Activated T-cell treated with anti-CD3 and anti-CD28 coated beads, Interleukin-2, amount 50 U/mL, for 1 hour (primary cell): ENCODE results near the gene CEMIP.

Experiments used
- DNase-seq: peaks from one replicate; pipeline ENCODE4 v3.0.0-alpha.2; 2020

CEMIP gene

DNA sequence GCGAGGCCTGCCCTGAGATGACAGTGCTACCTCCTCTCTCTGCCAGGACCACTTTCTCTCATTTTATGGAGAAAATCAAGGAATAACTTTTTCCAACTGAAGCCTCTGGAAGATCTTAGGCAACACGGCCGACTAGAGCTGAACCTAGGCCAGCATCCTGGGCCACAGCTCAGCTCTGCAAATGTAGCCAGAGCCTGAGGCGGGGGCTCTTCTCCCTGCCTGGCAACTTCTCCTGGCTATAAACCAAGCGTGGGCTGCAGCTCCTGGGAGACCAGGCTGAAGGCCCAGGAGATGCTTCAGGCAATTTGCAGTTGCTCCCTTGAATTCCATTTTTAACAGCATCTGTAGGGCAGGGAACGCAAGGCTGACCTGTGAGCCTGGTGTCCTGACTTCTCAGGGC is 74.9 kb downstream of the CEMIP start:
- no peak for DNase-seq

DNA sequence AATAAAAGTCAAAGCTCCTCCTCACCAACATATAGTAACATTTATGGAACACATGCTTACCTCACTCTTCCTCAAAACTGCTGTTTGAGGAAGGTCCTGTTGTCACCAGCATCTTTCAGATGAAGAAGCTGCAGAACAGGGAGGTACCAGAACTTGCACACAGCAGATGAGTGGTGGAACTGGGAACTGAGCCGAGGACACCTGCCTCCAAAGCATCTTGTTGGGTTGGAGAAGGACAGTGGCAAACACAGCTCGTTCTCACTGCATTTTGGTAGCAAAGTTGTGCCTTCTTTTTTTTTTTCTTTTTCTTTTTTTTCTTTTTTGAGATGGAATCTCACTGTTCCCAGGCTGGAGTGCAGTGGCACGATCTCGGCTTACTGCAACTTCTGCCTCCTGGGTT is 76.0 kb downstream of the CEMIP start:
- DNase-seq: no peak

DNA sequence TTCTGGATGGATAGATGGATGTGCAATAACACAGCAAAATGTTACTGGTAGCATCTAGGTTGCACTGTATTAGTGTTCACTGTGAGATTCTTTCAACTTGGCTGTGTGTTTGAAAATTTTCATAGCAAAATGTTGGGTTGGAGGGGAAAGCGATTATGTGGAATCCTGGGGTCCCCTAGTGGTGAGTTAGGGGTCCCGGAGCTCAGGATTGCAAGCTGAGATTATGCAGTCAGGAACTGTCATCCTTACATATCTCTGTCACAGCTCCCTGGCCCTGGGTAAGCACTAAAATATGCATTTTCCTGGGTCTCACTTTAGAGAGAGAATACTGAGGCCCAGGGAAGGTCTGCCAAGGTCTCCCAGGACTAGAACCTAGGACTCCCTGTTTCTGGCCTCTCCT is 77.2 kb downstream of the CEMIP start:
- no peak for DNase-seq

DNA sequence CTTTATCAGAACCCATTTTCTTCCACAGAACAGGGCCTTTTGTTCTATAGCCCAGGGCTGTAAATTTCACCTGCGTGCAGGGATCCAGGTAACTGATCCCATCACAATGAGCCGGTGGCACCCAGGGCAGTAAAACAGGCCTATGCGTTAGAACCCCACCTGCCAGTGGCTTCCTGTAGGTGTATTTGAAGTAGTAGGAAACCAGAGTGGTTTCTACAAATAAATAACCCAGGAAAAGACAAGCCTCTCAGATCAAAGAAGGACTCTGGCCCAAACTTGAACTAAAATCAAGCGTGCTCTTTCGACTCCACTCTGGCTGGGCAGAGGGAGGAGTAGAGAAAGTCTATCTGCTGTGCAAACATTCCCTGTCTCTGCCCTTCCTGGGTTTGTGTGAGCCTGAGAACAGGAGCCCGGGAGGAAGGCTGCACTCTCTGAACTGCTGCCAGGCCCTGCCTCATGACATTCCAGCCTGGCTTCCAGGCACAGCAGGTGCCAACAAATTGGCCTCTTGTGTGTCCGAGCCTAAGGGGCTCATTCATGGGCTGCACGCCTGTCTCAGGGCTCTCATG is 77.7 kb downstream of the CEMIP start:
- no peak for DNase-seq

DNA sequence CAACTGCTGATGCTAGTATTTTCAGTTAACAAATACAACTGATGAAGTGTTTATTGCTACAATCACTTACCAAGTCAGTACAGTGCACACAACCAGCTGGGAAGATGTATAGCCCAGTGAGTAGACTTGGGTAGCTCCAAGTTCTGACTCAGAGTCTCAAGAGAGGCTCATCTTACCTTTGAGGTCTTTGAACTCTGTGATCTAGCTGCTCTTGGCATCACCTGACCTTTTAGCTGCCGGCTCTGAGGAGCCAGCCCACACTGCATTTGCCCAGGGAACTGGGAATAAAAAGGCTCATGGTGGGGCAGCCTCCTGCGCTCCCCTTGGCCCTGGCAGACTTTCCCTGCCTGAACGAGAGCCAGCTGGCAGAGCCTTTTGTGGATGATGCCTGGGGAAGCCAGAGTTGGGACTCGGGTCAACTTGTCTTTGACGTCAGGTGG is 82.6 kb downstream of the CEMIP start:
- DNase-seq: no peak

DNA sequence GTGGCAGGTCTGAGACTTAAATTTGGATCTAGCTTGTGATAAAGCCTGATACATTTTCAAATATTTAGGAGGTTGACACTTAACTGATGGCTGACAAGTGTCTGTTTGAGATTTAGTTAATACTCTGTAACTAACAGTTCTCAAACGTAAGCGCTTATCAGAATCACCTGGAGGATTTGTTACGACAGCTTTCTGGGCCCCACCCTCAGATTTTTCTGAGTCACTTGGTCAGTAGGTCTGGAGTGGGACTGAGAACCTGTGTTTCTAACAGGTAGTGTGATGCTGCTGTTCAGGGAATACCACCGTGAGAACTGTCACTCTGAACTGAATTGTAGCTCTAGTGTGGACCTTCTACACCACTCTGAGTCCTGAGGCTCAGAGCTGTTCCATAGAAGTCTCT is 85.5 kb downstream of the CEMIP start:
- no peak for DNase-seq

DNA sequence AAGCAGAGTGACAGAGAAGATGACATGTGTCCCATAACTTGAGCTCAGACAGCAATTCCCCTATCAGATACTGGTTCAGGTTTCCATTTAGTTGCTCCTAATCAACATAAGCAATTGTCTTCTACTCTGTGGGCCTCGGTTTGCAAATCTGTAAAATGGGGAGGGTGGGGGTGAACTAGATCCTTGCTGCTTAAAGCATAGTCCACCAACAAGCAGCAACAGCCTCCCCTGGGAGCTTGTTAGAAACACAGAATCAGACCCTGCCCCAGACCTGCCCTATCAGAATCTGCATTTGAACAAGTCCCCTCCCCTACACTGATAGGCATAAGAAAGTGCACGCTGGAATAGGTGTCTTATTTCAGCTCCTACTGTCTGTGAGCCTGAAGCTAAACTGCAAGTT is 87.8 kb downstream of the CEMIP start:
- no peak for DNase-seq

DNA sequence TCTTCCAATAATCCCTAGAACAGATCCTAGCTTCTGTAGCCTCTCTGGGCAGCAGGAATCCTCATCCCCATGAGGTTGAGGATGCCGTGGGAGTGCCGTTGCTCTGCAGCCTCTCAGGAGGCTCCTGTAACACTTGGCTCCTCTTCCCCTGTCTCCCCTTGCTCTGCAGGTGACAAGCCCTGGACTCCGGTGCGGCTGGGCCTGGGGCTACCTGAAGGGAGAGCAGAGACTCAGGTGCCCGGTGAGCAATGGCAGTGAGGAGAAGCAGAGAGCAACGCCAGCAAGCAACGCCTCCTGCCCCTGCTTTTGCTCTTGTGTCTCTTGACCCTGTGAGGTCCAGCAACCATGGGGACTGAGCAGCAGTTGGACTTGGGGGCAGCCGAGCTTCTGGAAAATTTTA is 91.2 kb downstream of the CEMIP start:
- no peak for DNase-seq

DNA sequence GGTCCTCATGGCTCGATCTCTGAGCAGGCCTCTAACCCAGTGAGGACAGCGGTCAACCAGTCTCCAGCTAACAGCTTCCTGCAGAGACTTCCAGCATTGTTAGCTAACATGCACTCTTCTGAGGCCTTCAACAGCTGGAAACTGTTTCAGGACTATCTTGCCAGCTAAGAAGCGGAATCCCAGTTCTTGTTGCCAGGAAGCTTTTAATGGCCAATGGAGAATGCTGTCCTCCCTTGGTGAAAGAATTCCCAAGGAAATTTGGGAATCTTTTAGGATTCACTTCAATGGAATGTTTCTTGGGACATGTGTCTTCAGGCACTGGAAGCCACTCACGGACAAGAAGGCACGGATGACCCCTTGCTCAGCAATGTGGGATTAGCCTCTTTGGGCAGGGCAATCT is 91.7 kb downstream of the CEMIP start:
- DNase-seq: no peak

DNA sequence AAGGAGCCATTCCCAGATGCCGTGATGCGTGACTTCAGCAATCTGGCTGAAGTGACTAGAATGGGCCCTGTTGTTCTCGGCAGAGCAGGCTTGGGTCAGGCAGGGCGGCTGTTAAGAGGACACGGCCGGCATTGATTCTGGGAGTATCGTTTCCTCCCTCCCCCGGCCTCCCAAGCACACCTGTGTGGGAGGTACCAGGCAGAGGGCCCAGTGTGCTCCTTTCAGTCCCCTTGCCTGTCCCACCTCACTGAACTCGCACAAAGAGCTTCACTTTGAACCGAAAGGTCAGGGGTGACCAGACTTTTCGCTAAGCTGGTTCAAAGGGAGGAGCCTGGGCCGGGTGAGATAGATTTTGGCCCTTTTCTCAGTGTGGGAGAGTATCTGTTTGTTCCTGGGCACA is 92.7 kb downstream of the CEMIP start:
- no peak for DNase-seq

DNA sequence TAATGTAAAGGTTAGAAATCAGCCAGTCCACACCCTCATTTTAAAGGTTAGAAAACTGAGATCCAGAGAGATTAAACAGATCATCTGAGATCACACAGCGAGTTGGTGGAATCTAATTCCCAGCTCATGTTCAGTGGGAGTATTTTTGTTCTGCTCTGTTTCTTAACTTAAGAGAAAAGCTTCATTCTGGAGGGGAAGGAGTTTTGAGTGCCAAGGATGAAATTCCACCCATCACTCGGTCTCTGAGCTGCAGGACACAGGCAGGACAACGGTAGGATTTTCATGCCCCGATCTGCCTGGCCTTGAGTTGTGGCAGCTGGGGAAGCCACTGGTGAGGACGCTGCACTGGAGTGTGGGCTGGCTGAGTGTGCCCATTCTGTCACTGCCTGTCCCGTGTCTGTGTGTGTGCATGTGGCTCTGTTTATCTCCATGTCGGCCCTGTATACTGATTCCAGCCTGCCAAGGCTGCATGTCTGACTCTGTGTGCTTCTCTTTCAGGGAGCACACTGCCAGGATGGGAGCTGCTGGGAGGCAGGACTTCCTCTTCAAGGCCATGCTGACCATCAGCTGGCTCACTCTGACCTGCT is 94.3 kb downstream of the CEMIP start:
- DNase-seq: no peak

DNA sequence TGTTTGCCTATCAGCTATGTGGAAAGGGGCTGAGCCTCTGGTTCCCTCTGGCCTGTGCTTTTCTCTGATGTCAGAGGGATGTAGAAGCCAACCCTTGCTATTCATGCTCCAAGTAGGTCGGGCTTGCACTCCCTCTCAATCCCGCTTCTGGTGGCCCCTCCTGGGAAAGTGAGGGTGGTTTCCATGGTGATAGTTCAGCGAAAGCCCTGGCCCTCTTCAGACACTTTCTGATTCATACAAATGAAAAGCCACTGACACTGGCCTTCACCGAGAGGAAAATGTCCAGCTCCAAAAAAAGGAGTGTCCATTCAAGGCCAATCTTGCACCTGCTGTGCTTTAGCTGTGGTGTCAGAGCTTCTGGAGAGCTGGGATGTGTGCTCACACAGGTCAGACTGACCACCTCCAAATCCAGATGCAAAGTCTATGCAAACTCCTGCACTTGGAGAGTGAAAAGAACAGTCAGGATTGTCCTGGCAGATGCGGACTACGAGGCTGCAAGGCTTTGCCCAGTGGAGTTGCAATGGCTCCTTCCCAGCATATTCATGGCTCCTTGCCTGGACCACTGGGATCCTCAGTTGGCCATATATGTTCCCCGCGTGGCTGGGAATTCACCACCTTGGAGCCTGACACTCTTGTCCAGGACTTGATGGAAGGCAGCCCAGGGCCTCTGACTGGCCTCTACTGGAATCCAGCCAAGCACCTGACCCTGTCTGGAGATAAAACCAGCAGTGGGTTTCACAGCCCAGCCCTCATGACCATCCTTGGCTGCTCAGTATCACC is 96.6 kb downstream of the CEMIP start:
- no peak for DNase-seq

DNA sequence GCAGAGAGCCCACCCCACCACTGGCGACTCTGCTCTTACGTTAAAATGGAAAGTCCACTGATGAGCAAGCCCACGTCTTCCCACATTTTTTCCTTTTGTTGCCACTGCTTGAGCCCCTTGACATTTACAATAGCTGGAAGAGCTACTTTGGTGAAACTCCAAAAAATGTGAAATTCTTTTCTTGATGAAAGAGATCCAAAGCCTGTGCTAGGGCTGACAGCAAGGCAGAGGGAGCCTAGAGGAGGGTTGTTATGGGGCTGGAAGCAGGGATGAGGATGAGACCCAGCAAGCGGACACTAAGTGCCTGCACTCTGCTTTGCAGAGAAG is 97.1 kb downstream of the CEMIP start:
- no peak for DNase-seq

DNA sequence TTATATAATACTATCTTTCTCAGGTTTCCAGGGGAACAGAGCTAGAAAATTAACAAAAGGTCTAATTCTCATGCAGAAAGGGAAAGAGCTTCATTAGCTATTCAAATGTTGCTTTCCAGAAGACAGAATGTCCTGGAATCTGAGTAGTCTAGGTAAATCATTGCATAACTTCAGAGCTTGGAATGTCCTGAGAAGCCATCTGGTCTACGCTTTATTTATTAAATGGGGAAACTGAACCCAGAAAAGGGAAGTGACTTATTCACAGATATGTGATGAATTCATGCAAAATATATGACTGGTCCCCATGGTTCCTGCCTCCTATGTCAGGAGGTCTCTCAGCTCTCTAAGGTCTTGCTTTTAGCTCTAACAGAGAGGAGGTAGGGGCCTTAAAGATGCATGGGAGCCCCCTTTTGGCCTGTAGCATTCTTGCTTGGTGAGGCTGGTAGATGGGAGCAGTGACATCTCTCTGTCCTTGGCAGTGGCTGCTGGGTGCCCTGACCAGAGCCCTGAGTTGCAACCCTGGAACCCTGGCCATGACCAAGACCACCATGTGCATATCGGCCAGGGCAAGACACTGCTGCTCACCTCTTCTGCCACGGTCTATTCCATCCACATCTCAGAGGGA is 99.2 kb downstream of the CEMIP start:
- DNase-seq: no peak

DNA sequence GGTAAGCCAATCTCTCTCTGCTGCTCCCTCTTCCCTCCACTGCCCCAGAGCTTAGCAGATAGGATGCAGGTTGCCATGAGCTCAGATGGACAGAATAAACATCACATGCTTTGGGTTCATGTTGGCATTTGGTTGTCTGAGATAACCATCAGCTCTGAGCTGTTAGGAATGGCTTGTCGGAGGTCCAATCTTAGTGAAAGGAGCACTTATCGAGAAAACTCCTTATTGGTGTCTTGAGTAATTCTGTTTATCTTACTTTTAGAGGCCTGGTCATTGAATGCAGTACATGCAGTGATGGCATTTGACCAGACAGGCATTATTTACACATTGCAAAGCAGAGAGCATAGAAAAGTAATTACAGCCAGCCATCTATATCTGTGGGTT is 99.7 kb downstream of the CEMIP start:
- no peak for DNase-seq

DNA sequence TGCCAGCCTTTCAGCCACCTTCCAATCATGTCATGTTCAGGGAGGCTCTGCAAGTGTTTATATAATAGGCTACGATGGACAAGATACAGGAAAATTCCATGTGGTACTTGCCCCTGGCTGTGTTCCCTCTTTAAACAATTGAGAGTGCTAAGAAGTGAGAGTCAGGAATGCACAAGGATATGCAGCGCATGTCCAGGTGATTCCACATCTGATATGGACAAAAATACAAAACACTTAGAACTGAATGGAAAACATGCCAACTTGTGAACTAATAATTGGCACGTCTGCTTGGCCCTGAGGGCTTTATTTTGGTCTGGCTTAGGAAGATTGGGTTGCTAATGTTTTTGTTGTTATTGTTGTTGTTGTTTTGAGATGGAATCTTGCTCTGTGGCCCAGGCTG is 100.9 kb downstream of the CEMIP start:
- DNase-seq: no peak

DNA sequence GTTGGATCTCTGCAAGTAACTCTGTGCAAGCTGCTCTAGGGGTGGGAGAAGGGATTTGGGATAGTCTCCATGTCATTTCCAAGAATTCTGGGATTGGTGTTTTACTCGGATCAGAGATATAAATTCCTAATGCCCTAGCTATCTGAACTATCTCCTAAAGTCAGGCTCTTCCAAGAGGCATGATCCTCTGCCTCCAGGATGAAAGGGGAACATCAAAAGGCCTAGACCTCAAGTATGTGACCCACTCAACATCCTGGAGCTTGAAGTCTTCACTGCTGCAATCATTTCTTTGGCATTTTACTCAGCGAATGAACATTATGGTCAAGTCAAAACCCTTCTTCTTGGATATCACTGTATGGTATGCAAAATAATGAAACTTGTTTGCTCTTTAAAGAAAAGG is 104.5 kb downstream of the CEMIP start:
- no peak for DNase-seq

DNA sequence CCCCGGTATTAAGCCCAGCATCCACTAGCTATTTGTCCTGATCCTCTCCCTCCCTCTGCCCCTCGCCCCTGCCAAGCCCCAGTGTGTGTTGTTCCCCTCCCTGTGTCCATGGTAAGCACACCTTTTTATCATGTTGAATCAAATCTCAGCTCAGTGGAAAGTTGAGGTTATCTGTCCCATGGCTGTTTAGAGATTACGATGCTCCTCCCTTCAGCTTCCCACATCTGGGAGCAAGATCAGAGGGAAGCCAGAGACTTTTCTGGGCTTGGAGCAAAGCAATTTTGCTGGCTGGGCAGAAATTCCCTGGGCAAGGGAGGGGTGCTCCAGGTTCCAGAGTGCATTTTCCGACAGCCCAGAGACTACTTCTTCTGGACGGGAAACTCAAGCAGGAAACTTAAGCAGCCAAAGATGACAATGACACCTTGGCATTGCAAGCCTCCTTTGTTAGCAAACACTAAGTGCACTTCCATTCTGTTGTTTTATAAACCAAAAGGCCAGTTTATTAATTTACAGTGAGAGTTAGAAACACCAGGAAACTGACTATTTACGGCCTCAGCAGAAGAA is 105.9 kb downstream of the CEMIP start:
- no peak for DNase-seq

DNA sequence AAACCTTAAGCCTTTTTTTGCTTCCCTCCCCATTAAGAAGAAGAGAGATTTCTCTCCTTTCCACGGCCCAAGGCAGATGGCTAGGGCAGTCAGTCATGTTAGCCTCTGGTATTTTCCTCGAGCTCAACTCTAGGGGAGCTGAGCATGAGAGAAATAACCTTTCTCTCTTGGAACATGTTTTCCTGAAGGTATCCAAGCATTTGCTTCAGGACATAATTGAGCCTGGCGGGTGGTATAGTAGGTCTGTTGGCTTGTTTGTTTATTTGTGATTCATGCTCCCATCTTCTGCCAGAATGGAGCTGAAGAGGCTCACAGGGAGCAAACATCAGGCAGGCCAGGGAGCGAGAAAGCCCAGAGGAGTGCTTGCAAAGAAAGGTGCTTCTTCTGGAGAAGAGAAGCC is 108.0 kb downstream of the CEMIP start:
- no peak for DNase-seq

DNA sequence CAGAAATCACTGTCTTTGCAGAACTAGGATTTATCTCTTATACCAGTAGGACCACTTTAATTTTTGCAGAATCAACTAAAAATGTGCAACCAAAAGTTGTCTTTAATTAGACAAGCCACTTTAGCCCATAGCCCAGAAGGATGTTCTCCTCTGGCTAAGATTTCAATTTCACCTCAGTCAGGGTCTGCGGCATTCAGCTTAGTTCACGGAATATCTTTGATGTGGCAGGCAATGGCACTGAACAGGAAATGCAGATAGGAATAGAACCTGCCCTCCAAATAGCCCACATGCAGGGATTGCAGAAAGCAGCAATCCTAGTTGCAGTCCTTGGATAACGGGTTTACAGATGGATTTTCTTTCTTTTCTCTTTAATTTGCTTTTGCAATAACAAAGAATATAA is 109.7 kb downstream of the CEMIP start:
- DNase-seq: no peak

DNA sequence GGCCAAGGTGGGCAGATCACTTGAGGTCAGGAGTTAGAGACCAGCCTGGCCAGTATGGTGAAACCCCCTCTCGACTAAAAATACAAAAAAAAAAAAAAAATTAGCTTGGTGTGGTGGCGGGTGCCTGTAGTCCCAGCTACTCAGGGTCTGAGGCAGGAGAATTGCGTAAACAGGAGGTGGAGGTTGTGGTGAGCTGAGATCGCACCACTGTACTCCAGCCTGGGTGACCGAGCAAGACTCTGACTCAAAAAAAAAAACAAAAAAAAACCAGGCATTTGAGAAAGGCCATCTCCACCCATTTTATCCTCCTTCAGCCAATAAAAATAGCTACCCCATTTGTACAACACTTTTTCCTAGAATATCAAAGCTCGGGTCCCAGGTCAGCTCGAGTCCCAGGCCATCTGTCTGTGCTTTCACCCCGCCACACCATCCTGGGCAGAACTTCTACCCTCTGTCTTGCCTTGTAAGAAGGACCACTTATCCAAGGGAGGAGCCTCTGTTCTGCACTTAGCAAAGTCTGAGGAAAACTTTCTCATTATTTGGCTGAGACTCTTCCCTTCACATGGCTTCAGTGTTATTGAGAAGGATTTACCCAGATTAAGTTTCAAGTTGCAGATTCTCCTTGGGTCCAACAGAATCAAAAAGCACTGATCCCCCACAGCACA is 111.3 kb downstream of the CEMIP start:
- DNase-seq: no peak

DNA sequence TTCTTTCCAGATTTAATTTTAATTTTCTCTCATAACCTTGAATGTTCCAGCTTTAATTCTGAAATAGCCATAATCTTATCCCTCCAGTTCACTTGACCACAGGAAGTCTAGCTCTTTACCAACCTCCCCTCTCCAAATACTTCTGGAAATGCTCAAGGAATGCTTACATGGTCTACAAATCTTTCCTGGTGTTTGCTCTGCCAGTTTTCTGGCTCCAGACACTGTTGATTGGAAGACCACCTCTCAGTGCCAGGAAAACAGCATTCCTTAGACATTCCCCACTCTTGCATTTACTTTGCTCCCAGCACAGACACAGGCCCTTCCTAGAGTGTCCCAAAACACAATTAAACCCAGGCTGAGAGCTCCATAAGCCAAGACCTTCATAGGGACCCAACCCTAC is 111.8 kb downstream of the CEMIP start:
- no peak for DNase-seq

DNA sequence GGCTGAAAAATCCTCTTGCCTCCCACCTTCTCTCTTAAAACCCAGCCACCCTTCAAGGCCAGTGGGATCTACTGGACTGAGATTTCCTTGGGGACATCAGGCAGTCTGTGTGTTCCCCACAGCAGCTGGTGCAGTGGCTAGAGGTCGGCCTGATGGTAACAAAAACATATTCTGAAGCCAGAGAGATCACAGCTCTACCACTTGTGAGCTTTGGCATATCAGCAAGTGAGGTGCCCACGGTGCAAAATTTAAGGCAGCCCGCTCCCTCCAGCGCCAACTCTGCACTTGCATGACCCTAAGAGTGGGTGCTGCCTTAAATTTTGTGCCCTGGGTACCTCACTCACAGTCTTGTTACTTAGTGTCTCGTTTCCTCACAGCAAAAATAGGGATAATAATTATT is 113.2 kb downstream of the CEMIP start:
- no peak for DNase-seq

DNA sequence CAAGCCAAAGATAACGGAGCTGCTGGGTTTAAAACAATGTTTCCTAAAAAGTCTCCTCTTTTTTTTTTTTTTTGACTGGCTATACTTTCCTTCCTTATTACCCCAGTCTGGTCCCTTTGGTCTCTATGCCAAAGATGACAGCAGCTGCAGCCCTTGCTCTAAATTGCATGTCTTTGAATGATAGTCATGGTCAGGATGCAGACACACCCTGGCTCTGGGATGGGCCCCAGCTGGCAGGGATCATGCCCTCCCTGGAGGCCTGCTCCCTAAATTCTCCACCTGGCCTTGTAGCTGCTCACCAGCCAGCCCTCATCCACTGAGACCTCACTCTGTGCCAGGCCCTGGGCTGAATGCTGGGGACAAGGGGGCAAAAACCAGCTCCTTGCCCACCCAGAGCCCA is 114.6 kb downstream of the CEMIP start:
- no peak for DNase-seq
